Stimulated activated CD4-positive, alpha-beta T cell treated with anti-CD3 and anti-CD28 coated beads, TNF-alpha, amount 100 ng/mL, for 4 hours (primary cell): ENCODE measurements around the gene IL32.
"Not testable (repeated sequence)": the region's sequence is repeated elsewhere in the genome, so short reads cannot be mapped to it uniquely, and the experiment has no call there.

Experiments
- DNase-seq, 3 experiments: peaks; one replicate each; pipeline ENCODE4 v3.0.0-alpha.2; 2020; ENCODE audit warnings: low read depth in 3 of 3

The IL32 gene

DNA sequence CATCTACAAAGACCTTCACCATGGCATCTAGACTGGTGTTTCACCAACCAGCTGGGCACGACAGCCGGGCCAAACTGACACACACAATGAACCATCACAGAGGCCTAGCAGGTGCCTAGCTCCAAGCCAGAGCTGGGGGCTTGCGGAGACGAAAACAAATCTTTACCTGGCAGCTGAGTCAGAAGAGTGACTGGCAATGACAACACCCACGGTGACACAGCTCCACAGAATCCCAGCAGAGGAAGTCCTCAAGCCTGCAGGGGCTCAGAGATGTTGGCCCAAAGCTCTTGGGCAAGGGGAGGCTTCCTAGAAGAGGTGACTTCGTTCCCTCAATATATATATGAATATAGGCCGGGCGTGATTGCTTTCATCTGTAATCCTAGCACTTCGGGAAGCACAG is 13.9 kb upstream of the IL32 start:
- DNase-seq = no peak

DNA sequence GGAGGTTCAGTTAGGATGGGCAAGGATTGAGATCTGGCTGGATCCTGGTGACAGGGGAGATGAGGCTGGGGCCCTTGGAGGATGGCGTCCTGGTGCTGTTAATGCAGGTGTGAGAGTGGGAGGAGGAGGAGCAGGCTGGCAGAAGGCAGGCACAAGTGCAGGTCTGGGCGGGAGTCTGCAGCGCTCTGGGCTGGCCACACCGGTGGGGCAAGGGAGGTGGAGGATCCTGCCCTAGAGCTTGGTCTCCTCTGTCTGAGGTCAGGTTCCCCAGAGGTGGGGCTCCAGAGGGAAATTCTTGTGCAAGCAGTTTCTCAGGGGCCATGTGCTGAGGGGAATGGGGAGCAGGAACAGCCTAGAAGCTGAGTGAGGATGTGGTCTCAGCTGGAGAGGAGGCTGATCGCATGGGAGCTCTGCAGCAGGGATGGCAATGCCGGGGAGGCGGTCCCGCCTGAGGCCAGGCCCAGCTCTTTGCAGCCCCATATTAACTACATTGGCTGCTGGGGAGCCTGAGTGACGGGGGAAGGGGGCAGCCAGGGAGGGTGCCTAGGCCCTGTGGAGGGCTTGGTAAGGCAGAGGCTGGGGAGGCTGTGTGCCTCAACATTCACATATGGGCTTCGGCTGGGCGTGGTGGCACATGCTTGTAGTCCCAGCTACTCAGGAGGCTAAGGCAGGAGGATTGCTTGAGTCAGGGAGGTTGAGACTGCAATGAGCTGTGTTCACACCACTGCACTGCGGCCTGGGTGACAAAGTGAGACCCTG is 12.7 kb upstream of the IL32 start:
- not testable (repeated sequence) for DNase-seq

DNA sequence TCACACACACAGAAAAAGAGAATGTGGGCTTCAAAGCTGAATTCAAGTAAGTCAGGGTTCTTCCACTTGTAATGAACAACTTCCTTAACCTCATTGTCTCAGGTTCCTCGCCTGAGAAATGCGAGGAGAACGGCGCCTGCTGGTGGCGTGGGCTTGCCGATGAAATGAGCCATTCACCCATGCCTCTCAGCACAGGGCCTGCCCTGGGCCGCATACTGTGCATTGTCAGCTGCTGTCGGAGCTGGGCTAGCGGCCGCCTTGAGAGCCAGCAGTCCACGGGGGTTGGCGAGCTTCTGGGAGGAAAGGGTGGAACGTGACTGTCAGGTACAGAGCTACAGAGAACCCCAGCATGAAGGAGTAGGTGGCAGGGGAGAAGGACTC is 12.1 kb upstream of the IL32 start:
- DNase-seq = not testable (repeated sequence)

DNA sequence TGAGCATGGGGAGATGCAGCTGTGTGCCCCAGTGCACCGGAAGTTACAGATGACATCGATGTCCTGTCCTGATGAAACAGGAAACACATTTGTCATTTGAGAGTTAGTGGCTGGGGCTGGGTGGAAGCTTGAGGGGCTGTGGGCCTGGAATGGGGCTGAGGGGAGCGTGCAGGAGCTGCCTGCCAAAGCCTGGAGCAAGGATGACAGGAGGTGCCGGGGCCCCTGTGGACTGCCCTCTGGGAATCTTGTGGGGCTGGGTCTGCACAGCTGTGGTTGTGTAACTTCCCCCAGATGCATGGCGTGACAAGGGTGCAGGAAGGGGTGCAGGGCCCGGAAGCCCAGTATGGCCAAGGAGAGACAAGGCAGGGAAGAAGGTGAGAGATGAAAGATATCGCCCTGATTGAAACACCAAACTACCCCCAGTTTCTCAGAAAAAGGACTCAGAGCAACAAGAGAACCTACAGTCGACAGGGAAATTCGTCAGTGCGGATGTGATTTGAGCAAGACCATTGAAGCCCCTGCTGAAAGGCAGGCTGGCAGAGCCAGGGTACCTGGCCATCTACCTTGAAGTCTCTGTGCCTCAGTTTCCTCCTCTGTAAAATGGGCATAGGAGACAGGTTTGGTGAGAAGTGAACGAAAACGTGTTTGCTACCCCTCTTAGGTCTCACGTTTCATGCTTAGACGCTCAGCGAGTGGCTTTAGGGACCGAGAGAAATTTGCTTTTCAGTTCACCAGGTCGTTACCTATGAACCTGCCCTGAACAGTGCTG is 10.3 kb upstream of the IL32 start:
- no peak for DNase-seq

DNA sequence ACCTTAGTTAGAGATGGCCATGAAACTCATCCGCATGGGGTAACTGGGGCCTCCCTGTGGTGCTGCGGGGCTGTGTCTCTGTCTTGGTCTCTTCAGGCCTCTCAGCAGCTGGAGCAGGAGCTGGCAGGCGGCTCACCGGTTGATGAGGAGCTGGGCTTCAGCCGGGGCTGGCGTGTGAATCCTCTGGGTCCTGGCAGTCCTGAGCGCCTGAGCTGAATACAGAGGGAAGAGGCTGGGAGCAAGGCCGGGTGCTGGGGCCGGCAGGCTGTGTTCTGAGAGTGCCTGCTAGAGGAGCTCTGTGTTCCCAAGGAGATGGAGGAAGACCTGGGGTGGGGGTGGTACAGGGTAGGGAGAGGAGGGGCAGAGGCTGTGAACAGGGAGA is 9.7 kb upstream of the IL32 start:
- not testable (repeated sequence) for DNase-seq

DNA sequence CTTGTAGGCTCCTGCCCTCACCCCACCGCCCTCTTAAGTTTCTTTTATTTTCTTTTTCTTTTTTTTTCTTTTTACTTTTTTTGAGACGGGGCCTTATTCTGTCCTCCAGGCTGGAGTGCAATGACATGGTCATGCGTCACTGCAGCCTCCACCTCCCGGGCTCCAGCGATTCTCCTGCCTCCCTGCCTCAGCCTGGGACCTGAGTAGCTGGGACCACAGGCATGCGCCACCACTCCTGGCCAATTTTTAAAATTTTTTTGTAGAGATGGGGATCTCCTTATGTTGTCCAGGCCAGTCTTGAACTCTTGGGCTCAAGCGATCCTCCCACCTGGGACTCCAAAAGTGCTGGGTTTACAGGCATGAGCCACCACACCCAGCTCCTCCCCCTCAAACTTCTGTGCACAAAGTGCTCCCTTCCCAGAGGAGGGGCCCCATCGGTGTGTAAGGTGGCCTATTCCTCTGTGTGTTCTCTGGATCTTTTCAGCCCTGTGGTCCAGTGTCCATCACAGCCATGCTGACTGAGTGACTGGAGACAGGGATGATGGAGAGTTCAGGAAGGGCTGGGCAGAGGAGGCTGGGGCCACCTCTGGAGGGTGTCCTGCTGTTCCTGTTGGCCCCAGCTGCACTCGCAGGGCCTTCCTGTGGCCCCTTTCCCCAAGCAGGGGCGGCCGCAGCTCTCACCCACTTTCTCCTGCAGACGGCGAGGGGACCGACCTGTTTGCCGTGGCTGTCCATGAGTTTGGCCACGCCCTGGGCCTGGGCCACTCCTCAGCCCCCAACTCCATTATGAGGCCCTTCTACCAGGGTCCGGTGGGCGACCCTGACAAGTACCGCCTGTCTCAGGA is 8.9 kb upstream of the IL32 start:
- no peak for DNase-seq

DNA sequence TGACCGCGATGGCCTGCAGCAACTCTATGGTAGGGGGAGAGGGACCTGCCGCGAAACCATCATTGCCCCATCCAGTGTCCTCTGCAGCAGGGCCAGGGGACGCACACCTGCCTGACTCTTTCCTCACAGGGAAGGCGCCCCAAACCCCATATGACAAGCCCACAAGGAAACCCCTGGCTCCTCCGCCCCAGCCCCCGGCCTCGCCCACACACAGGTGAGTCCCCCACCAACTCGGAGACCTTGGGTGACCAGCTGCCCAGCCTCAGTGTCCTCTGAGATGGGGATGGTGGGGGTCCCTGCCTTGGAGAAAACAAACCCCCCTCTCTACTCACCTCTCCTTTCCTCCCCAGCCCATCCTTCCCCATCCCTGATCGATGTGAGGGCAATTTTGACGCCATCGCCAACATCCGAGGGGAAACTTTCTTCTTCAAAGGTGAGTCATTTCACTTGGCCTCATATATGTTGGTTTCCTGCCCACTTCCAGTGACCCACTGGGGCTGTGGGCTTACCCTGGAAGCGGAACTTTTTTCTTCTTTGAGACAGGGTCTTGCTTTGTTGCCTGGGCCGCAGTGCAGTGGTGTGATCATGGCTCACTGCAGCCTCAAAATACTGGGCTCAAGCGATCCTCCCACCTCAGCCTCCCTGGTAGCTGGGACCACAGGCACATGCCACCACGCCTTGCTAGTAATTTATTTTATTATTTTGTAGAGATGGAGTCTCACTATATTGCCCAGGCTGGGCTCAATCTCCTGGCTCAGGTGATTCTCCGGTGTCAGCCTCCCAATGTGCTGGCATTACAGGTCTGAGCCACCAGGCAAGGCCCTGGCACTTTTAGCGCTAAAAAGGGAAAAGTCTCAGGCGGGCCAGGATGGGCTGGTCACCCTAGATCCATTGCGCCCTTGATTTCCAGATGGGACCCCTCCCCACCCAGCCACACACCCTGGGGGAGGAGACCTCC is 8.0 kb upstream of the IL32 start:
- DNase-seq = no peak

DNA sequence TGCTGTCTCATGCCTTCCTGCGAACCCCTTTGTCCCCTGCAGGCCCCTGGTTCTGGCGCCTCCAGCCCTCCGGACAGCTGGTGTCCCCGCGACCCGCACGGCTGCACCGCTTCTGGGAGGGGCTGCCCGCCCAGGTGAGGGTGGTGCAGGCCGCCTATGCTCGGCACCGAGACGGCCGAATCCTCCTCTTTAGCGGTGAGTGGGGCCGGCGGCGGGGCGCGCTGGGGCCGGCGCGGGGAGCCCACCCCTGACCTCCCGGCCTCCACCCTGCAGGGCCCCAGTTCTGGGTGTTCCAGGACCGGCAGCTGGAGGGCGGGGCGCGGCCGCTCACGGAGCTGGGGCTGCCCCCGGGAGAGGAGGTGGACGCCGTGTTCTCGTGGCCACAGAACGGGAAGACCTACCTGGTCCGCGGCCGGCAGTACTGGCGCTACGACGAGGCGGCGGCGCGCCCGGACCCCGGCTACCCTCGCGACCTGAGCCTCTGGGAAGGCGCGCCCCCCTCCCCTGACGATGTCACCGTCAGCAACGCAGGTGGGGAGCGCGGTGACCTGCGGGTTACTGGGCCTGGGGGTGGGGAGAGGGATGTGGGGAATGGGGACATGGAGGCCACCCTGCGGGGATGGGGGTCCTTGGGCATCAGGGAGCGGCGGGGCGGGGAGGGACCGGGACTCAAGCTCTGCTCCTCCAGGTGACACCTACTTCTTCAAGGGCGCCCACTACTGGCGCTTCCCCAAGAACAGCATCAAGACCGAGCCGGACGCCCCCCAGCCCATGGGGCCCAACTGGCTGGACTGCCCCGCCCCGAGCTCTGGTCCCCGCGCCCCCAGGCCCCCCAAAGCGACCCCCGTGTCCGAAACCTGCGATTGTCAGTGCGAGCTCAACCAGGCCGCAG is 7.1 kb upstream of the IL32 start:
- DNase-seq = no peak

DNA sequence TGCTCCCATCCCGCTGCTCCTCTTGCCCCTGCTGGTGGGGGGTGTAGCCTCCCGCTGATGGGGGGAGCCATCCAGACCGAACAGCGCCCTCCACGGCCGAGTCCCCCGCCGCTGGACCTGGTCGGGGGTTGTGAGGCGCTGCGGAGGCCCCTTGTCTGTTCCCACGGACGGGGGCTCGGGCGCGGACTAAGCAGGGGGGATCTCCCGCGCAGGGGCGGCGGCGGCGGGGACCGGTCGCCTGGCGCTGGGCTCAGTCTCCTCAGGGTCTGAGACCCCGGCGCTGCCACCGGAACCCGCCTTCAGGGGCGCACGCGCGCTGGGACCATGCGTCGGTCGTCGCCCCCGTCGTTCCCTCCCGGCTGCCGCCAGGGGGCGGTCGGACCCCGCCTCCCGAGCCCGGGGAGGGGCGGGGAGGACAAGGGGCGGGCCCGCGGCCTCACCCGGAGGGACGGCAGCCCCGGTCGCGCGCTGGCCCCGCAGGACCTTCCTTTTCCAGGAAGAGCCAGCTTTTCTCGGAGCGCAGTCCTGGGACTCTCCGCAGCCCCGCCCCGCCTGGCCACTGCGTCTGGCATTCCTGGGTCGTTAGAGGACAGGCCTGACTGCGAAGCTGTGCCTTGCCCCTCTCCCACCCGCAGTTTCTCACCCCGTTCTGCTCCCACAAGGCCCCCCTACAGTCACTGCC is 6.3 kb upstream of the IL32 start:
- peak; percentile 74 to 81 (median 76) for DNase-seq

DNA sequence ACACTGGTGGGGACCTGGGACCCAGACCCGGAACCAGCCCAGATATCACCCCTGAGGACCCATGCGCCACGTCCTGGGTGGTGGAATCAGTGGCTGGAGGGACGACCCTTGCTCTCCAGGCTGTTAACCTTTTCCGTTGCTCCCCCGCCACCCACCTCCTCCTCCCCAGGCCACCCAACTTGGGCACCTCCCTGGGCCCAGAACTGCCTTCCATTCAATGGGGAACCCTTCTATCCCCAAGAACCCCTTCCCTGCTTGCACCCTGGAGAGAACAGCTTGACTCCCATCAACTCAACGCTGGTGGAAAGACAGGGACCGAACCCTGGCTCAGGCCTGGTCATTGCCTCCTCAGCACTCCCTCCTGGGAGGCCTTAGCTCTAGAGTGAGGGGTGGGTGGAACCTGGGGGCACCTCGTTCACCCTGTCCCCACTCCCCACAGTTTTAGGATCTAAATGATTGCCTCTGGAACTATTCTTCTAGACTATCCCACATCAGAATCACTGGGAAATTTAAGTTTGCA is 5.7 kb upstream of the IL32 start:
- no peak for DNase-seq

DNA sequence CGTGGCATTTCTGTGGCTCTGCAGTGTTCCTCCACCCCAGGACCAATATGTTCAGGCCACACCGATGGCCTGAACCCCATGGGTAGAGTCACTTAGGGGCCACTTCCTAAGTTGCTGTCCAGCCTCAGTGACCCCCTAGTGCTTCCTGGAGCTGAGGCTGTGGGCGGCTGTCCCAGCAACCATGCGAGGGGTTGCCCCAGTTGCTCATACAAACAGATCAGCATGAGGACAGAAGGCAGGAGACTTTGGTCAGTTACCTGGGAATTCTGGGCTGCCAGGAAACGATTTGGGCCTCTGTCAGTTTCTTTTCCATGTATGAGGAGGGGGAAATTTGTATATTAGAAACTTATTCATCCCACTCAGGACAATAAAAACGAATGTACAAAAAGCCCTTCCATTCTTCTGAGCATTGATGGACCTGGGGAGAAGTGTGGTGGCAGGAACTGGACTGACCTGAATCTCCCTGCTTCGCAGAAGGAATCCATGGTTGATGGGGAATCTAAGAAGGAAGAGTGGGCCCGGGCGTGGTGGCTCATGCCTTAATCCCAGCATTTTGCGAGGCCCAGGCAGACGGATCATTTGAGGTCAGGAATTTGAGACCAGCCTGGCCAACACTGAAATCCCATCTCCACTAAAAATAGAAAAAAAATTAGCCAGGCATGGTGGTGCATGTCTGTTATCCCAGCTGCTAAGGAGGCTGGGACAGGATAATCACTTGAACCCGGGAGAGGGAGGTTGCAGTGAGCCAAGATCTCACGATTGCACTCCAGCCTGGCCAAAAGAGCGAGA is 4.9 kb upstream of the IL32 start:
- DNase-seq = no peak

DNA sequence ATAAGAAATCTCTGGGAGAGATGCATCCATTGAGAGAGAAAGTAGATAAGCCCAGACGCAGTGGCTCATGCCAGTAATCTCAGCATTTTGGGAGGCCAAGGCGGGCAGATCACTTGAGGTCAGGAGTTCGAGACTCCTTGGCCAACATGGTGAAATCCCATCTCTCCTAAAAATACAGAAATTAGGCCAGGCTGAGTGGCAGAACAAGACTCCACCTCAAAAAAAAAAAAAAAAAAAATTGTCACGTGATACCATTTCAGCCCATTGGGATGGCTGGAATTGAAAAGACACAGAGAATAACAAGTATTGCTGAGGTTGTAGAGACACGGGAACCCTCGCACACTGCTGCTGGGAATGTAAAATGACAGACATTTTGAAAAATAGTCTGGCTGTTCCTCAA is 2.9 kb upstream of the IL32 start:
- DNase-seq = no peak

DNA sequence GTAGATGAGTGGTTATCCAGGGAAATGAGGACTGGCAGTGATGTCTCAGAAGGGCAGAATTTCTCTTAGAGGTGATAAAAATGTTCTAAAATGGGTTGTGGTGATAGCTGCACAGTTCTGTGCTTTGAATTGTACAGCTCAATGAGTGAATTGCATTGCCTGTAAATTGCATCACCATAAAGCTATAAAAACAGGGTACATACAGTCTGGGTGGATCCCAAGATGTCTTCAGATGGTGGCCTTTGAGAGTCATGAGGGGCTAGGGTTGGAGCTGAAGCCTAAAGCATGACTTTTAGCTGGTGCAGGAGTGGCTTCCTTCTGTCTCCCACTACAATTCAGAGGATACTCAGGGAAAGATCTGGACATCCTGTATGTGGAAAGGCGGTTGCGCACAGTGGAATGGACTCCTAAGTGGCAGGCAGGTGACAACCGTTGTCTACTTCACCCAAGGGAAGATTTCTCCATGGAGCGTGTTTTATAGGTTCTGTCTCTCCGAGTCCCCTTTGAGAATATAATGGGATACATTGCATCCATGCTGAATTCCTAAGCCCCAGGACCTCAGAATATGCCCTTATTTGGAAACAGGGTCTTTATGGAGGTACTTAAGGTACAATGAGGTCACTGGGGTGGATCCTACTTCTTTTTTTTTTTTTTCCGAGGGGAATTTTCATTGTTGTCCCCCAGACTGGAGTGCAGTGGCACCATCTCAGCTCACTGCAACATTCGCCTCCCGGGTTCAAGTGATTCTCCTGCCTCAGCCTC is 1.6 kb upstream of the IL32 start:
- DNase-seq = no peak

DNA sequence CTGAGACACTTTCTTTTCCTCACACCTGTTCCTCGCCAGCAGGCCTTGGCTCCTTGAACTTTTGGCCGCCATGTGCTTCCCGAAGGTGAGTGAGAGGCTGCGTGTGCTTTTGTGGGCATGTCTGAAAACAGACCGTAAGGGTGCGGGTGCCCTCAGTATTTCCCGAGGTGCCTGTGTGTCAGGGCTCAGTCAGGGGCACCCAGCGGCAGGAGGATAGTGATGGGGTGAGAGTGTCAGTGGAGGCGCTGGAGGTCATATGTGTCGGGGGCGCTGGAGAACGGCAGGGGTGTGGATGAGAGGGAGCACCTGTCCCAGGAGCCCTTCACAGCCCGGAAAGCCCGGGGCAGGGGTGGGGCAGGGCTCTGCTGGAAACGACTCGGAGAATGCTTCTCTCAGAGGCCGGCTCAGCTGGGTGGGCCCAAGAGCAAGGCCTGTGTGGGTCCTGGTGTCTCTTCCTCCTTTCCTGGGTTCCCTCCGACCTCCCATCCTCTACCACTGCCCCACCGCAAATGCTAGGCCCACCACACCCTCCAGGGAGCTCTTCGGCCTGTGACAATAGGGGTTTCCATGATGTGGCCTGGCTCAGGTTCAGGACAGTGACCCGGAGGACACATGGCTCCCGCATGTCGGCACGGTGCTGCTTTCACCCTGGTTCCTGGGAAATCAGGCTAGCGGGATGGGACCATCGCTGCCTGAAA is 451 bp downstream of the IL32 start:
- DNase-seq = no peak

DNA sequence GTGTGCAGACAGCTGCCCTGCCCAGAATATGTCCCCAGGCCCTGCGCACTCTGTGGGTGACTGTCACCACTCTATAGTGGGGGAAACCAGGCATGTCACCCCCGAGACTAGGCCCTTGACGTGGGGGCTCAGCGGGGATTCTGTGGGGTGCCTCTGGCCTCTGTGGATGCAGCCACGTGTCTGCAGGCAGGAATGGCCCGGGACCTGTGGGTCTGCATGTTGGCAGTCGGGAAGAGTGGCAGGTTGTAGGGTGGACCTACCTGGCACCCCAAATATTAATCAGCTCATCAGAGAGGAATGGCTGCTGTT is 954 bp downstream of the IL32 start:
- no peak for DNase-seq

DNA sequence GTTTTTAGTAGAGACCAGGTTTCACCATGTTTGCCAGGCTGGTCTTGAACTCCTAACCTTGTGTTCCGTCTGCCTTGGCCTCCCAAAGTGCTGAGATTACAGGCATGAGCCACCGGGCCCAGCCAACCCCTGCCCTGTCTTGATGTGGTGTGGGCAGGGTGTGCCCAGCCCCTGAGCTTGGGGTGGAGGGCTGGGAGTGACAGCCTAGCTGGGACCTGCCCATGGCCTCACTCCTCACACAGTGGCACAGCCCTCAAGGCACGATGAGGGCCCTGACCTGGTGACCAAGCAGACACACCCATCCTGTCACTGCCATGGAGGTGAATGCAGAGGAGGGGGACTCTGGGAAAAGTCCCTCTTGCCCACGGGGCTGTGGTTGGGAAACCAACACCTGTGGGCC is 3.0 kb downstream of the IL32 start:
- no peak for DNase-seq

DNA sequence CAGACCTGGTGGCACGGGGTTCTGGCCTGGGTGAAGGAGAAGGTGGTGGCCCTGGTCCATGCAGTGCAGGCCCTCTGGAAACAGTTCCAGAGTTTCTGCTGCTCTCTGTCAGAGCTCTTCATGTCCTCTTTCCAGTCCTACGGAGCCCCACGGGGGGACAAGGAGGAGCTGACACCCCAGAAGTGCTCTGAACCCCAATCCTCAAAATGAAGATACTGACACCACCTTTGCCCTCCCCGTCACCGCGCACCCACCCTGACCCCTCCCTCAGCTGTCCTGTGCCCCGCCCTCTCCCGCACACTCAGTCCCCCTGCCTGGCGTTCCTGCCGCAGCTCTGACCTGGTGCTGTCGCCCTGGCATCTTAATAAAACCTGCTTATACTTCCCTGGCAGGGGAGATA is 3.7 kb downstream of the IL32 start:
- not testable (repeated sequence) for DNase-seq
